ENCODE data around the gene RHOT2. TPM values are rescaled to one million over a fixed set of nuclear protein-coding genes. Genes with fewer than 3 reads are reported as not detected.

The RHOT2 gene
- total and polyA plus RNA-seq, 10 of the 15 experiments (the other 5 are each of a cell fraction or from before 2014, with no cell fraction given), result 3.7 to 174 (median 69.8) TPM

DNA sequence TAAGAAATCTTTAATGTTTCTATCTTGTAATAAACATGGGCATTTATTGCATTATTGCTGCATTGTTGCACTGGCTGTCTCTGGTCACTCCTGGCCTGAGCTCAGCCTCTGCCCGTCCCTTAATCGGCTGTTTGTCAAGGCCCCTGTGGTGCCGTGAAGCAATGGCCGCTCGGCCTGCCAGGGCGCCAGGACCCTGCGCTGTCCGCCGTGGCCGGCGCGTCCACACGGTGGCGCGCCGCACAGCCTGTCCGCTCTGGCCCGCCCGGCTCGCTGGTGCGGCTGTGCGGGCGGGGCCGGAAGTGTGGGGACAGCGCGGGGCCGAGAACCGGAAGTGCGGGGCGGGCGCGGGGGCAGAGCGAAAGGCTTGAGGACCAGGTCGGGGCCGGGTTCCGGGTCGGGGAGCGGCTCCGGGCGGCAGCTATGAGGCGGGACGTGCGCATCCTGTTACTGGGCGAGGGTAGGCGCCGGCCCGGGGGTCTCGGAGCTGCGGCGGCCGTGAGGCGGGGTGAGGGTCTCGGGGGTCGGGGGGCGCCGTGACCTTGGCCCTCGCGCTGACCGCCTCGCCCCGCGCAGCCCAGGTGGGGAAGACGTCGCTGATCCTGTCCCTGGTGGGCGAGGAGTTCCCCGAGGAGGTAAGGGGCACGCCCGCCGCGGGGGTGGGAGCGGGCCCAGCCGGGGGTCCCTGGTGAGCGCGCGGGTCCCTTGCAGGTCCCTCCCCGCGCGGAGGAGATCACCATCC, at the start of gene RHOT2 (continued):
- TF ChIP-seq CTCF (IDR thresholded peaks at IDR 0.05 in 2 of 3, conservative IDR thresholded peaks at IDR 0.05 in 1 of 3; ENCODE audit: control insufficient read depth in 2 of 3, extremely low read depth in 1 of 3, insufficient read depth in 1 of 3, low read depth in 3 of 3, low read length in 3 of 3), result peak; percentile 72 to 95 (median 93); a peak in 5 of 6 replicates
- TF ChIP-seq SMAD1 (IDR thresholded peaks at IDR 0.05; ENCODE audit: low read depth, partially characterized antibody), result no peak
- no peak for TF ChIP-seq SIN3A (IDR thresholded peaks at IDR 0.05; ENCODE audit: low read depth, low read length)
- TF ChIP-seq SUZ12 (IDR thresholded peaks at IDR 0.05; ENCODE audit: unreplicated experiment), result no peak
- peak; percentile 97 for TF ChIP-seq YY1 (IDR thresholded peaks at IDR 0.05; ENCODE audit: low read depth, low read length)
- TF ChIP-seq NFYB (IDR thresholded peaks at IDR 0.05; ENCODE audit: insufficient read depth, low read depth, low read length), result no peak
- TF ChIP-seq ZNF217 (IDR thresholded peaks at IDR 0.05), result 0 out of 2 replicates have a peak, but pooled peaks have one; percentile 48
- peak; percentile 78; the same call in 1 of the 2 replicates for TF ChIP-seq GATAD2B (conservative IDR thresholded peaks at IDR 0.05; ENCODE audit: low read depth)
- TF ChIP-seq E4F1 (IDR thresholded peaks at IDR 0.05; ENCODE audit: borderline replicate concordance, partially characterized antibody), result no peak
- TF ChIP-seq NR2F1 (conservative IDR thresholded peaks at IDR 0.05), result peak; percentile 90
- TF ChIP-seq HDAC2 (IDR thresholded peaks at IDR 0.05), result no peak
- no peak for TF ChIP-seq WRNIP1 (IDR thresholded peaks at IDR 0.05; ENCODE audit: borderline replicate concordance, low read depth, low read length)
- TF ChIP-seq, protein P1, sequence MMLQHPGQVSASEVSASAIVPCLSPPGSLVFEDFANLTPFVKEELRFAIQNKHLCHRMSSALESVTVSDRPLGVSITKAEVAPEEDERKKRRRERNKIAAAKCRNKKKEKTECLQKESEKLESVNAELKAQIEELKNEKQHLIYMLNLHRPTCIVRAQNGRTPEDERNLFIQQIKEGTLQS (IDR thresholded peaks at IDR 0.05; ENCODE audit: borderline replicate concordance, extremely low read depth, low read depth, low read length), result no peak
- TF ChIP-seq SMAD5 (IDR thresholded peaks at IDR 0.05; ENCODE audit: low read depth), result no peak
- TF ChIP-seq ZNF24 (IDR thresholded peaks at IDR 0.05), result peak; percentile 90
- no peak for TF ChIP-seq PRDM15 (CRISPR knock-in tag; IDR thresholded peaks at IDR 0.05)
- TF ChIP-seq PAX8 (IDR thresholded peaks at IDR 0.05), result no peak
- 0 out of 2 replicates have a peak, but pooled peaks have one; percentile 5 for TF ChIP-seq SREBF1 (IDR thresholded peaks at IDR 0.05; ENCODE audit: low read length)
- TF ChIP-seq DPF2 (IDR thresholded peaks at IDR 0.05), result peak; percentile 72; the same call in 1 of the 2 replicates
- no peak for TF ChIP-seq ZNF622 (IDR thresholded peaks at IDR 0.05)
- no peak for TF ChIP-seq MTA3 (IDR thresholded peaks at IDR 0.05; ENCODE audit: borderline replicate concordance, low read length)
- no peak for TF ChIP-seq MEF2B (IDR thresholded peaks at IDR 0.05; ENCODE audit: partially characterized antibody, poor library complexity, severe bottlenecking)

Data from GM12878 (cell line).